ENCODE data around the gene TTLL11. TPM values are rescaled to one million over a fixed set of nuclear protein-coding genes. Genes with fewer than 3 reads are reported as not detected.
A peak's percentile ranks its signal among the peaks of the same experiment; 100 is the strongest.

TTLL11 gene
- total RNA-seq, 1 donor from 2014 or later, result 6.9 TPM

DNA sequence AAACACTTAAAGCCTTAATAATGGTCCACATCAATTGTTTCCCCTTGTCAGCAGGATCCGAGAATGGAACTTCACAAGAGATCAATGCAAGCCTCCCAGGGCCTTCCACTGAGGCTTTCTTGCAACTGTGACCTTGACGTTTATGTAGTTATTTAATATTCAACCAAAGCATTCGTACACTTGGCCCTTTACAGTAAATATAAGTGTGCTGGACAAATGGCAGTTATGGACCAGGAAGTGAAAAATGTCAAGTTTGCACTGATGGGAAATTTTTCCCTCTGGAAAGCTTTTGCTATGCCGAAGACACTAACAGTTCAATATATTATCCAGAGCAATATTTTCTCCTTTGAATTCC is 101.8 kb downstream of the TTLL11 start:
- FAIRE-seq, result no peak
- no peak for TF ChIP-seq EZH2 (IDR thresholded peaks at IDR 0.05; ENCODE audit: insufficient read depth, low read length)
- TF ChIP-seq, protein P1, sequence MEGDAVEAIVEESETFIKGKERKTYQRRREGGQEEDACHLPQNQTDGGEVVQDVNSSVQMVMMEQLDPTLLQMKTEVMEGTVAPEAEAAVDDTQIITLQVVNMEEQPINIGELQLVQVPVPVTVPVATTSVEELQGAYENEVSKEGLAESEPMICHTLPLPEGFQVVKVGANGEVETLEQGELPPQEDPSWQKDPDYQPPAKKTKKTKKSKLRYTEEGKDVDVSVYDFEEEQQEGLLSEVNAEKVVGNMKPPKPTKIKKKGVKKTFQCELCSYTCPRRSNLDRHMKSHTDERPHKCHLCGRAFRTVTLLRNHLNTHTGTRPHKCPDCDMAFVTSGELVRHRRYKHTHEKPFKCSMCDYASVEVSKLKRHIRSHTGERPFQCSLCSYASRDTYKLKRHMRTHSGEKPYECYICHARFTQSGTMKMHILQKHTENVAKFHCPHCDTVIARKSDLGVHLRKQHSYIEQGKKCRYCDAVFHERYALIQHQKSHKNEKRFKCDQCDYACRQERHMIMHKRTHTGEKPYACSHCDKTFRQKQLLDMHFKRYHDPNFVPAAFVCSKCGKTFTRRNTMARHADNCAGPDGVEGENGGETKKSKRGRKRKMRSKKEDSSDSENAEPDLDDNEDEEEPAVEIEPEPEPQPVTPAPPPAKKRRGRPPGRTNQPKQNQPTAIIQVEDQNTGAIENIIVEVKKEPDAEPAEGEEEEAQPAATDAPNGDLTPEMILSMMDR (IDR thresholded peaks at IDR 0.05; ENCODE audit: insufficient read depth, low read depth, low read length), result no peak
- Mint-ChIP-seq H3K4me3 (ENCODE audit: unreplicated experiment) (no peak overlapping the region), H3K27me3 (ENCODE audit: low read depth, unreplicated experiment) (peaks cover 35% of the 10 kb centered on the region), H3K27ac (ENCODE audit: unreplicated experiment) (no peak overlapping the region), H3K4me1 (ENCODE audit: low read depth, unreplicated experiment) (peaks cover 9% of the 10 kb centered on the region), H3K36me3 (ENCODE audit: low read depth, unreplicated experiment) (peaks cover 5% of the 10 kb centered on the region), H3K9me3 (ENCODE audit: unreplicated experiment) (no peaks in the 10 kb centered on the region)
- H4K20me1 ChIP-seq (ENCODE audit: insufficient read depth, low read length), result peaks cover 4% of the 10 kb centered on the region
- no peaks in the 10 kb centered on the region for H3K79me2 ChIP-seq (ENCODE audit: insufficient read depth, low read length)
- no peak overlapping the region for H3K4me2 ChIP-seq (ENCODE audit: low read length)
- H3K27me3 ChIP-seq (ENCODE audit: insufficient read depth, low read length), result no peaks in the 10 kb centered on the region
- no peak overlapping the region for H3K27ac ChIP-seq (ENCODE audit: low read depth, low read length)
- no peak overlapping the region for H3K4me3 ChIP-seq (ENCODE audit: insufficient read depth, low read depth, low read length)
- H2AFZ ChIP-seq (ENCODE audit: low read depth, low read length), result no peak overlapping the region
- no peak for DNase-seq (ENCODE audit: low read depth)
- no peaks in the 10 kb centered on the region for H3K36me3 ChIP-seq (ENCODE audit: insufficient read depth, low read length)
- H3K9ac ChIP-seq (ENCODE audit: low read length), result no peak overlapping the region
- H3K9me3 ChIP-seq (ENCODE audit: insufficient read depth, low read depth, low read length), result no peaks in the 10 kb centered on the region
- H3K4me1 ChIP-seq (ENCODE audit: insufficient read depth, low read length), result peaks cover under 1% of the 10 kb centered on the region

DNA sequence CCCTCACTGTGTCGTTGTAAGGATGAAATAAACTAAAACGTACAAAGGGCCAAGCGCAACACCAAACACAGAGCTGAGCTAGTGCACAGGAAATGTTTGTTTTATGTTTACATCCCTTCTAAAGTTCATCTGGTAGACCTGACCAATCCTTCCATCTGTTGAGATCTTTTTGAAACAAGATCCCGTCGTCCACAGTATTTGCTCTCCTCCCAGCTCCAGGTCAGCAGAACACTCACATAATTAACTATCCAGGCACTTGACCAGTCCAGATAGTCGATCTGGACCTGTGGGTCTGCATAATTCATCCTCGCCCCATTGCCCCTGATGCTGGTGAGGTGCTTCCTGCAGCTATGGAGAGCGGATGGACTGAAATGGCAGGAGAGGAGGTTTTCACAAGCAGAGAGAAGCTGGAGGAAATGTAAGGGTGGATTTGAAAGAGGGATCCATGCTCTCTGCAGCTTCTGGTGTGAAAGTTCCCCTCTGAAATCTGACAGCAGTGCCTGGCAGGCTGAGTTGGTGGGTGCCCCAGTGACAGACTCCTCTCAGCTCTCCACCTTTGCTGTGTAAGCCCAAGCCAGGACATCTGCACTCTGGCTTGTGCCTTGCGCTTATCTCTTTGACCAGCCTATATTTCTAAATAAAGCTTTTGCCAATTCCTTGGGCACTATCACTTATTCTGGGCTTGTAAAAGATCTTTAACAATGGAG is 102.4 kb downstream of the TTLL11 start:
- no peak overlapping the region for H2AFZ ChIP-seq (ENCODE audit: low read depth, low read length)
- no peak overlapping the region for H3K27ac ChIP-seq (ENCODE audit: low read depth, low read length)
- H3K4me1 Mint-ChIP-seq (ENCODE audit: low read depth, unreplicated experiment), result peaks cover 9% of the 10 kb centered on the region
- H3K79me2 ChIP-seq (ENCODE audit: insufficient read depth, low read length), result no peaks in the 10 kb centered on the region
- peaks cover 5% of the 10 kb centered on the region for H3K4me1 ChIP-seq (ENCODE audit: insufficient read depth, low read length)
- H3K36me3 ChIP-seq (ENCODE audit: insufficient read depth, low read length), result no peaks in the 10 kb centered on the region
- no peaks in the 10 kb centered on the region for H3K9me3 ChIP-seq (ENCODE audit: insufficient read depth, low read depth, low read length)
- H3K27me3 ChIP-seq (ENCODE audit: insufficient read depth, low read length), result no peaks in the 10 kb centered on the region
- H3K27me3 Mint-ChIP-seq (ENCODE audit: low read depth, unreplicated experiment), result peaks cover 35% of the 10 kb centered on the region
- no peak for FAIRE-seq
- H3K4me2 ChIP-seq (ENCODE audit: low read length), result no peak overlapping the region
- H3K4me3 ChIP-seq (ENCODE audit: insufficient read depth, low read depth, low read length), result no peak overlapping the region
- H3K4me3 Mint-ChIP-seq (ENCODE audit: unreplicated experiment), result no peak overlapping the region
- H3K9ac ChIP-seq (ENCODE audit: low read length), result no peak overlapping the region
- peaks cover 4% of the 10 kb centered on the region for H4K20me1 ChIP-seq (ENCODE audit: insufficient read depth, low read length)
- H3K36me3 Mint-ChIP-seq (ENCODE audit: low read depth, unreplicated experiment), result peaks cover 5% of the 10 kb centered on the region
- H3K9me3 Mint-ChIP-seq (ENCODE audit: unreplicated experiment), result no peaks in the 10 kb centered on the region
- no peak overlapping the region for H3K27ac Mint-ChIP-seq (ENCODE audit: unreplicated experiment)
- DNase-seq (ENCODE audit: low read depth), result no peak
- no peak for TF ChIP-seq EZH2 (IDR thresholded peaks at IDR 0.05; ENCODE audit: insufficient read depth, low read length)
- TF ChIP-seq, protein P1 (IDR thresholded peaks at IDR 0.05; ENCODE audit: insufficient read depth, low read depth, low read length), result no peak

DNA sequence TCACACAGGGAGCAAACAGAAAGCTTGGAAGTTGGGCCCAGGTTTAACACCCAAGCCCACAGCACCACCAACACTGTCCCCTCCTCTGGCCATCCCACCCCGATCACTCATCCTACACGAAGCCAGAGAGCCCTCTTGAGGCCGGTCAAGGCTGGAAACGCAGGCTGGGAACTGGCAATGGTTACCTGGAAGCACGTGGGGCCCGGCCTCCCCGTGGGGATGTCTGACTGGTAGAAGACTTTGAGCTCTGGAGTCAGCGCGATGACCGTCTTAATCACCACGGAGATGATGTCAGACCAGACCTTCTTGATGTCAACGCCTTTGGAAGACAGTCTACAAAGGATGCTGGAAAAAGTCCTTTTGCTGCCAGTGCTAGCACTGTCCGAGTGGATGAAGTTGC is 104.1 kb downstream of the TTLL11 start:
- Mint-ChIP-seq H3K36me3 (ENCODE audit: low read depth, unreplicated experiment) (peaks cover 5% of the 10 kb centered on the region), H3K9me3 (ENCODE audit: unreplicated experiment) (no peaks in the 10 kb centered on the region), H3K4me1 (ENCODE audit: low read depth, unreplicated experiment) (peaks cover 18% of the 10 kb centered on the region), H3K27me3 (ENCODE audit: low read depth, unreplicated experiment) (peaks cover 35% of the 10 kb centered on the region), H3K4me3 (ENCODE audit: unreplicated experiment) (no peak overlapping the region), H3K27ac (ENCODE audit: unreplicated experiment) (no peak overlapping the region)
- Histone ChIP-seq H3K4me1 (ENCODE audit: insufficient read depth, low read length) (peaks cover 15% of the 10 kb centered on the region), H3K9ac (ENCODE audit: low read length) (no peak overlapping the region), H3K4me2 (ENCODE audit: low read length) (no peak overlapping the region), H2AFZ (ENCODE audit: low read depth, low read length) (no peak overlapping the region), H3K4me3 (ENCODE audit: insufficient read depth, low read depth, low read length) (no peak overlapping the region), H3K27ac (ENCODE audit: low read depth, low read length) (no peak overlapping the region), H3K27me3 (ENCODE audit: insufficient read depth, low read length) (no peaks in the 10 kb centered on the region), H3K36me3 (ENCODE audit: insufficient read depth, low read length) (no peaks in the 10 kb centered on the region), H4K20me1 (ENCODE audit: insufficient read depth, low read length) (no peaks in the 10 kb centered on the region), H3K79me2 (ENCODE audit: insufficient read depth, low read length) (no peaks in the 10 kb centered on the region), H3K9me3 (ENCODE audit: insufficient read depth, low read depth, low read length) (no peaks in the 10 kb centered on the region)
- TF ChIP-seq EZH2 (IDR thresholded peaks at IDR 0.05; ENCODE audit: insufficient read depth, low read length), result no peak
- TF ChIP-seq, protein P1 (IDR thresholded peaks at IDR 0.05; ENCODE audit: insufficient read depth, low read depth, low read length), result peak; percentile 24
- FAIRE-seq, result no peak
- DNase-seq (ENCODE audit: low read depth), result no peak
